Measurements from ENCODE around the gene AP1B1. TPM values are rescaled to one million over a fixed set of nuclear protein-coding genes. Genes with fewer than 3 reads are reported as not detected.
"Not testable (repeated sequence)": the region's sequence is repeated elsewhere in the genome, so short reads cannot be mapped to it uniquely, and the experiment has no call there.

AP1B1 gene
- total and polyA plus RNA-seq, 4 donors, result 32.7 to 97.9 (median 50.0) TPM

DNA sequence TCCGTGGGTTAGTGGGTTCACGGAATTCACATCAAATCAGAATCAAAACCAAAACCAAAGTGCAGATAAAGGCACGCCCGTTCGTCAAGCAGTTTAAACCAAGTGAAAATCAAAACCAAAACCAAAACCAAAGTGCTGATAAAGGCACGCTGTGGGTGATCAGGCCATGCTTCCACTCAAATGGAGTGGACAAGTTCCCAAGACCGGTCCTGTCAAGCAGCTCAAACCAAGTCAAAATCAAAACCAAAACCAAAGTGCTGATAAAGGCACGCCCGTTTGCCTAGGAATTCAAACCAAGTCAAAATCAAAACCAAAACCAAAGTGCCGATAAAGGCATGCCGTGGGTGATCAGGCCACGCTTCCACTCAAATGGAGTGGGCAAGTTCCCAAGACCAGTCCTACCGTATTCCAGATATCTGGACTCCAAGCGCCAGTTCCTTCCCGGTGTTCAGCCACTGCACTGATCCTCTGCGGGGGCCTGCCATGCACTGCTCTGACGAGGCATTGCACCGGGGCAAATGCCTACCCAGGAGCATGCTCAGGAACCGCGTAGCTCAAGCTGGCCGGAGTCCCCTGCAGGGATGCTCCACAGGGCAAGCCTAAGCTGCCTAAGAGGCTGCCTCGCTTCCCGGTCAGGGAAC is 26.7 kb upstream of the AP1B1 start:
- H3K4me1 ChIP-seq (ENCODE audit: control insufficient read depth in 5 of 5, insufficient read depth in 5 of 5, low read length in 5 of 5); H3K27me3 ChIP-seq (ENCODE audit: control insufficient read depth in 3 of 3, insufficient read depth in 3 of 3, low read length in 2 of 3); H3K9ac ChIP-seq (ENCODE audit: insufficient read depth in 1 of 2, low read length in 2 of 2); H3K9me3 ChIP-seq (ENCODE audit: control insufficient read depth in 4 of 4, insufficient read depth in 3 of 4, low read length in 3 of 4); DNase-seq; H3K36me3 ChIP-seq (ENCODE audit: control insufficient read depth in 4 of 4, insufficient read depth in 4 of 4, low read length in 4 of 4): not testable (repeated sequence)
- WGBS, 2 donors, result 27 to 44% methylated on average over 23 of the region's 23 CpGs
- peak; percentile 59 for ATAC-seq (ENCODE audit: insufficient read depth, low FRiP score)
- H3K27ac ChIP-seq (ENCODE audit: low read depth in 1 of 2, low read length in 1 of 2), result peak overlapping the region in 1 of 2 donors; percentile 75
- peak overlapping the region; percentile 58 for H3K4me3 ChIP-seq

DNA sequence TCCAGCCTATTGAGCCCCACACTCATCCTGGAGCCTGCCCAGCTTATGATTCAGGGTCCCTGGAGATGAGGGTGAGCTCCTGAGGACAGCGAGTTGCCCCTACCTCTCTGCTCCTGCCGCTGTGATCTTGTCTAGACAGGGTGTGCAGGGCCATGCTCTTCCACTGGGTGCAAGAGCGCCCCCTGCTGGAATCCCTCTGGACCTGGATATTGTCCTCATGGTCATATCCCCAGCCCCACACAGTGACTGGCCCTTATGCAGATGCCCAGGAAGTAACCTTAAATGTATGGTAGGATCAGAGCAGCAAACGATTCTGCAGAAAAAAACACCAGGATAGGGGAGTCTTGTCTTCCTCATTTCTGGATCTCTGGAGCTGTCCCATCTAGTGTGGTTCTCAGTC is 24.4 kb upstream of the AP1B1 start:
- not testable (repeated sequence) for DNase-seq; H3K4me3 ChIP-seq; ATAC-seq (ENCODE audit: insufficient read depth, low FRiP score); H3K9ac ChIP-seq (ENCODE audit: insufficient read depth in 1 of 2, low read length in 2 of 2); H3K36me3 ChIP-seq (ENCODE audit: control insufficient read depth in 4 of 4, insufficient read depth in 4 of 4, low read length in 4 of 4); H3K27me3 ChIP-seq (ENCODE audit: control insufficient read depth in 3 of 3, insufficient read depth in 3 of 3, low read length in 2 of 3); H3K27ac ChIP-seq (ENCODE audit: low read depth in 1 of 2, low read length in 1 of 2); H3K9me3 ChIP-seq (ENCODE audit: control insufficient read depth in 4 of 4, insufficient read depth in 3 of 4, low read length in 3 of 4); H3K4me1 ChIP-seq (ENCODE audit: control insufficient read depth in 5 of 5, insufficient read depth in 5 of 5, low read length in 5 of 5)
- WGBS, 2 donors, result 36 to 51% methylated on average over 3 to 4 of the region's 4 CpGs

DNA sequence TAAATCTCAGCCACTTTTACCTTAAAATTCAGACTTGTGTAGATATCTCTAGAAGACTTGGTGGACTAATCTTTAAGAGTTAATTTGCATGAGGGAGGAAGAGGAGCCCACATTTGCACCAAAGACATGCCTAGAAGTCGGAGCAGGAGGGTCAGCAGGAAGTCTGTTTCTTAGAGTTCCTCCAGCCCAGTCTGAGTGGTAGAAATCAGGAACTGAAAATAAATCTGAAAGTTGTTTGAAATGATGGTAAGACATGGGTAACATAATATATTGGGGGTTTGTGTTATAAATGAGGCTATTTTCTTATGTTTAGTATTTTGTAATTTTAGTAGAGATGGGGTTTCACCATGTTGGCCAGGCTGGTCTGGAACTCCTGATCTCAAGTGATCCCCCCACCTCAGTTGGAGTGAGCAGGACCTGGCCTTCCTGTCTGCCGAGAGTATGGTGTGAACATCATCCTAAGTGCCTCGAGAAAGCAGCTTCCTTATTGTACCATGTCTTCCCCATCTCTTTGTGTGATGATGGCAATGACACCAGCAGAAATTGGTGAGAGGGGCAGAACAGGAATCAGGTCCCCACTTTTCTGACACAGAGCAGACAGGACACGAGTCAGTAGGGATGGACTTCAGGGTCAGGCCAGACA is 23.3 kb upstream of the AP1B1 start:
- not testable (repeated sequence) for H3K9me3 ChIP-seq (ENCODE audit: control insufficient read depth in 4 of 4, insufficient read depth in 3 of 4, low read length in 3 of 4); H3K4me1 ChIP-seq (ENCODE audit: control insufficient read depth in 5 of 5, insufficient read depth in 5 of 5, low read length in 5 of 5); ATAC-seq (ENCODE audit: insufficient read depth, low FRiP score); H3K4me3 ChIP-seq; DNase-seq; H3K27ac ChIP-seq (ENCODE audit: low read depth in 1 of 2, low read length in 1 of 2); H3K36me3 ChIP-seq (ENCODE audit: control insufficient read depth in 4 of 4, insufficient read depth in 4 of 4, low read length in 4 of 4); H3K27me3 ChIP-seq (ENCODE audit: control insufficient read depth in 3 of 3, insufficient read depth in 3 of 3, low read length in 2 of 3); H3K9ac ChIP-seq (ENCODE audit: insufficient read depth in 1 of 2, low read length in 2 of 2)
- 23 to 61% methylated on average over 3 to 4 of the region's 4 CpGs for WGBS, 2 donors

DNA sequence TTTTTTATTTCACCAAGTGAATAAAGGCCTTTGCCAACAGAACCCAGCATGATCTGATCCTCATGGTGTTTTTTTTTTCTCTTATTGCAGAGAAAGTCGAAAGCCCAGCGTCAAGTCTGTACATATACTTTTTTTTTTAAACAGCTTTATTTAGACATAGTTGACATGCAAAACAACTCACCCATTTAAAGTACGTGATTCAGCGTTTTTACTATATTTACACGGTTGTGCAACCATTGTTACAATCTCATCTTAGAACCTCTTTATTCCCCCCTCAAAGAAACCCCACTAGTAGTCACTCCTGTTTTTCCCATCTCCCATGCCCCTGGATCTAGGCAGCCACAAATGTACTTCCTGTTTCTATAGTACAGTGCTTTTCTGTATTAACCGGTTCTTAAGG is 20.6 kb upstream of the AP1B1 start:
- Histone ChIP-seq H3K27me3 (ENCODE audit: control insufficient read depth in 3 of 3, insufficient read depth in 3 of 3, low read length in 2 of 3) (no peaks in the 10 kb centered on the region), H3K36me3 (ENCODE audit: control insufficient read depth in 4 of 4, insufficient read depth in 4 of 4, low read length in 4 of 4) (no peaks in the 10 kb centered on the region), H3K4me1 (ENCODE audit: control insufficient read depth in 5 of 5, insufficient read depth in 5 of 5, low read length in 5 of 5) (no peaks in the 10 kb centered on the region), H3K9ac (ENCODE audit: insufficient read depth in 1 of 2, low read length in 2 of 2) (no peak overlapping the region), H3K4me3 (no peak overlapping the region), H3K9me3 (ENCODE audit: control insufficient read depth in 4 of 4, insufficient read depth in 3 of 4, low read length in 3 of 4) (no peaks in the 10 kb centered on the region), H3K27ac (ENCODE audit: low read depth in 1 of 2, low read length in 1 of 2) (no peak overlapping the region)
- WGBS, 2 donors, result 40 to 45% methylated on average over 6 of the region's 6 CpGs
- TF ChIP-seq, protein P1, sequence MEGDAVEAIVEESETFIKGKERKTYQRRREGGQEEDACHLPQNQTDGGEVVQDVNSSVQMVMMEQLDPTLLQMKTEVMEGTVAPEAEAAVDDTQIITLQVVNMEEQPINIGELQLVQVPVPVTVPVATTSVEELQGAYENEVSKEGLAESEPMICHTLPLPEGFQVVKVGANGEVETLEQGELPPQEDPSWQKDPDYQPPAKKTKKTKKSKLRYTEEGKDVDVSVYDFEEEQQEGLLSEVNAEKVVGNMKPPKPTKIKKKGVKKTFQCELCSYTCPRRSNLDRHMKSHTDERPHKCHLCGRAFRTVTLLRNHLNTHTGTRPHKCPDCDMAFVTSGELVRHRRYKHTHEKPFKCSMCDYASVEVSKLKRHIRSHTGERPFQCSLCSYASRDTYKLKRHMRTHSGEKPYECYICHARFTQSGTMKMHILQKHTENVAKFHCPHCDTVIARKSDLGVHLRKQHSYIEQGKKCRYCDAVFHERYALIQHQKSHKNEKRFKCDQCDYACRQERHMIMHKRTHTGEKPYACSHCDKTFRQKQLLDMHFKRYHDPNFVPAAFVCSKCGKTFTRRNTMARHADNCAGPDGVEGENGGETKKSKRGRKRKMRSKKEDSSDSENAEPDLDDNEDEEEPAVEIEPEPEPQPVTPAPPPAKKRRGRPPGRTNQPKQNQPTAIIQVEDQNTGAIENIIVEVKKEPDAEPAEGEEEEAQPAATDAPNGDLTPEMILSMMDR (IDR thresholded peaks at IDR 0.05; ENCODE audit: control extremely low read depth, extremely low read depth), result no peak
- no peak for ATAC-seq (ENCODE audit: insufficient read depth, low FRiP score)
- no peak for DNase-seq

DNA sequence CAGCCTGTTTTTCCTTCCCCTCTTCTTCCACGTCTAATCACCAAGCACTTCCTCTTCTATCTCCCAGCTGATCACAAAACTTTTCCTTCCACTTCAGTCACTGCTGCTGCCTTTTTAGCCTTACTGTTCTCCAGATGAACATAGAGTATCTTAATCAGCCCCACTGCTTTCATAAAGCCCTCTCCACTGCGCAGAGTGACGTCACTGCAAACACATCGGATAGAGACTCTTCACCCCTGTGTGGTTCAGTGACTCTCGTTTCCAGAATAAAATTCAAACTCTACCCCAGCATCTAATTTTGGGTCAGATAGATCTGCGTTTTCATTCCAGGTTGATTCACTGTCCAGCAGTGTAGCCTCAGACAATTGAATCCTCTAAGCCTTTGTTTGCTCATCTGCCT is 13.2 kb upstream of the AP1B1 start:
- not testable (repeated sequence) for H3K4me3 ChIP-seq; H3K27ac ChIP-seq (ENCODE audit: low read depth in 1 of 2, low read length in 1 of 2); H3K27me3 ChIP-seq (ENCODE audit: control insufficient read depth in 3 of 3, insufficient read depth in 3 of 3, low read length in 2 of 3); H3K4me1 ChIP-seq (ENCODE audit: control insufficient read depth in 5 of 5, insufficient read depth in 5 of 5, low read length in 5 of 5); DNase-seq; ATAC-seq (ENCODE audit: insufficient read depth, low FRiP score); H3K36me3 ChIP-seq (ENCODE audit: control insufficient read depth in 4 of 4, insufficient read depth in 4 of 4, low read length in 4 of 4); H3K9me3 ChIP-seq (ENCODE audit: control insufficient read depth in 4 of 4, insufficient read depth in 3 of 4, low read length in 3 of 4); H3K9ac ChIP-seq (ENCODE audit: insufficient read depth in 1 of 2, low read length in 2 of 2)
- WGBS, 2 donors, result 62 to 75% methylated on average over 6 of the region's 6 CpGs
